T-helper 1 cell treated with Interleukin-12 subunit alpha and Interleukin-12 subunit beta and Interleukin-4 antibody, amounts not matched to agents 30 μg/mL and 1 μg/mL, for 36 hours (primary cell): ENCODE data around the gene CHCHD3.
"Not testable (repeated sequence)": the region's sequence is repeated elsewhere in the genome, so short reads cannot be mapped to it uniquely, and the experiment has no call there.

ENCODE experiments used
- H3K27ac Mint-ChIP-seq: one replicate; pipeline ENCODE4 v1.8.0; 2021; ENCODE audit warnings: mild to moderate bottlenecking, mixed read lengths
- H3K27me3 Mint-ChIP-seq: one replicate; pipeline ENCODE4 v1.8.0; 2021; ENCODE audit warnings: low read depth, mixed read lengths
- H3K36me3 Mint-ChIP-seq: one replicate; pipeline ENCODE4 v1.8.0; 2021; ENCODE audit warnings: low read depth, mixed read lengths
- H3K4me1 Mint-ChIP-seq: one replicate; pipeline ENCODE4 v1.8.0; 2021; ENCODE audit warnings: low read depth, mixed read lengths
- H3K4me3 Mint-ChIP-seq: one replicate; pipeline ENCODE4 v1.8.0; 2021; ENCODE audit warnings: mild to moderate bottlenecking, moderate library complexity, mixed read lengths
- H3K9me3 Mint-ChIP-seq: one replicate; pipeline ENCODE4 v1.8.0; 2021; ENCODE audit warnings: mixed read lengths

The CHCHD3 gene

DNA sequence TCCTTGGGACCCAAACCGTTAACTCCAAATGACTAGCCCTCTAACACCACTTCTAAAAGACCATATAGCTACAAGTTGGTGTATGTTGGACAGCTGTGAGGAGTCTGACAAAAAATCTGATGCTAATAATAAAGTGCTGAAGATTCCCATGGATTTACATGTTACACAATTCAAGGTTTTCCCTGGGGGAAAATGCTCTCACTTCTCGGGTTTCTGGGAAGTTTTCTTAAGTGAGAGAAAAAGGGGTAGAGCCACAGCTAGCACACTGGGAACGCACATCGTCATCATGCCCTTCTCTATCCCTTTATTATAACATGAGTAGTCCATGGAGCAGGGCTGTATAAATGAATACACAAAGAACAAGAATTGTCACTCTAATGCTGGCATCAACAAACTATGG lies 162.1 kb downstream of the CHCHD3 start:
- Mint-ChIP-seq H3K4me3 (no peak overlapping the region), H3K4me1 (no peaks in the 10 kb centered on the region), H3K27me3 (no peaks in the 10 kb centered on the region), H3K27ac (no peak overlapping the region), H3K9me3 (no peaks in the 10 kb centered on the region), H3K36me3 (no peaks in the 10 kb centered on the region)

DNA sequence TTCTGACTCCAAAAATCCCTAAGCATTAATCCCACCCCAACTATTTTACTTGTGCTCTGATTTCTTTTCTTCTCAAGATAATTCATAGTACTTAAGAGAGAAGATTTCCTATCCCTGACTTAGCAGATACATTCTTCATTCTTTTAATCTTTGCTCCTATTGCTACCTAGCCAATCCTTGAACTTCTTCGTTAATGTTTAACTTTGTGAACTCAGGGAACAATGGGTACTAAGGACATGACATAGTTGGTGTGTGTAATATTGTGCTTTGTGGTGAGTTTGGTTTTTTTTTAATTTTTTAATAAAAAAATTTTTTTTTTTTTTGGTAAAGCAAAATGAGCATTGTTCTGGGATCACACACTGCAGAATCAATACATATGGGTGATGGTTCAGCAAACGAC lies 166.2 kb downstream of the CHCHD3 start:
- no peaks in the 10 kb centered on the region for H3K27me3 Mint-ChIP-seq
- no peak overlapping the region for H3K27ac Mint-ChIP-seq
- no peaks in the 10 kb centered on the region for H3K9me3 Mint-ChIP-seq
- H3K36me3 Mint-ChIP-seq: peaks cover 6% of the 10 kb centered on the region
- H3K4me1 Mint-ChIP-seq: no peaks in the 10 kb centered on the region
- no peak overlapping the region for H3K4me3 Mint-ChIP-seq

DNA sequence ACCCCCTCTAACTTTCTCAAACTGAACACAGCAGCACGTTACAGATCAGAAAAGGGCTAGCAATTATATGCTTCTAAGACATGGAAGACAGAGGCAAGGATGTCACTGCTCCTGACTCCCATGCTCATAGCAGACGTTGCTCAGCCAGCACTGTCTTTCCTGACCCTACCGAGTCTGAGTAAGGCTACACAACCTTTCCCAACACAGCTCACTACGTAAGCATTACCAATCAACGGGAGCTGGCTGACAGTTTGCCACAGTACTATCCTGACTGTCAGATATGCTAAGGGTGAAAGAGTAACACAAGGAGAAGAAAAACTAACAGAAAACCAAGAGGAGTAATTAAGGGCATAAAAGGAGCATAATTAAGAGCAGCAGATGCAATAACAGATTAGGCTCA lies 171.2 kb downstream of the CHCHD3 start:
- no peaks in the 10 kb centered on the region for H3K4me1 Mint-ChIP-seq
- H3K9me3 Mint-ChIP-seq: no peaks in the 10 kb centered on the region
- H3K4me3 Mint-ChIP-seq: no peak overlapping the region
- no peaks in the 10 kb centered on the region for H3K27me3 Mint-ChIP-seq
- H3K27ac Mint-ChIP-seq: no peak overlapping the region
- peaks cover 6% of the 10 kb centered on the region for H3K36me3 Mint-ChIP-seq

DNA sequence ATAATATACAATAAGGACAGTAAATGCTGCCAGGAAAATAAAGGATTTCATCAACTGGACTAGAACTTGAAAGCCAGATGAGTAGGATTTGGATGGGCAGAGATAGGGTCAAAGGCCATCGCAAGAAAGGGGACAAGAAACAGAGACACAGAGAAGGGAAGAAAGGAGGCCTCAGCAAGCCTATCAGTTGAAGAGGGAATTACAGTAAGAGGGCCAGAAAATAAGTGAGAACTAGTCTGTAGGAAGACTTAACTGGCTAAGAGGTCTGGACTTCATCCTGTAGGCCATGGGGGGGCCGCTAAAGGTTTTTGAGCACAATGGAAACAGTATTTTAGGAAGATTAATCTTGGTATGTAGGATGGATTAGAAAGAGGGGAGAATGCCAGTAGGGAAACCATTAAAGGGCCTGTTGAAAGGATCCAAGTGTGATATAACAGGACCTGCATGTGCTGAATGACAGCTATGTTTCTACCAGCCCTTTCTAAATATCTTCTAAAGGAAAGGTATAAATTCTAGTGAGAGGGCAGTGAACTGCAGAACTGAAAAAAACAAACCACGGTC lies 174.4 kb downstream of the CHCHD3 start:
- Mint-ChIP-seq H3K36me3 (peaks cover 7% of the 10 kb centered on the region), H3K27me3 (no peaks in the 10 kb centered on the region), H3K4me1 (no peaks in the 10 kb centered on the region), H3K27ac (no peak overlapping the region), H3K9me3 (peaks cover 3% of the 10 kb centered on the region), H3K4me3 (no peak overlapping the region)

DNA sequence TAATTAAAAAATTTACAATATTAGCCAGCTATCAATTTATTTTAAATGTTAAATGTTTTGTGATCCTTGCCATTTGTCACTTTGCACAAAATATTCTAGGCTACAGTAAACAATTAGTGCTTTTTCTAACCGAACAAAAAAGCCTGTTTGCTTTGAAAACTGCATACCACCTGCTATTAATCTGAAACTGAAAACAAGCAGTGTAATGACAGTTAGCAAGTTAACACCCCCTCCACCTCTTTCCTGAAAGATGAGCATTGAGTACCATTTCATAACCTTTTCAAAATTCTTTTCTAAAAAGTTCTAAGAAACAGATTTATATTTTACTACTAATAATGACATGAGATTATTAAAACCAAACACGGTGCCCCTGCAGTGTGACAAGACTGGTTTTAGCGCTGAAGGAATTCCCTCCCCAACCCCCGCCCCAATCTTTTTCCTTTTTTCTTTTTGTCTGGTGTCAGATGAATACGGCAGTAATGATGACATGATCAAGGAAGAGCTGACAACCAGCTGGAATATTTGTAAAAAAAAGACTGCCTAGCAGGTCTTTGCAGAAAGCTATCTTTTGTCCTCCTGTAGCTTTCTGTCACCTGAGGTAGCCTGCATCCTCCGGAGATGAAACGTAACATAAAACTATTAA lies 175.6 kb downstream of the CHCHD3 start:
- no peaks in the 10 kb centered on the region for H3K4me1 Mint-ChIP-seq
- peaks cover 7% of the 10 kb centered on the region for H3K36me3 Mint-ChIP-seq
- H3K27ac Mint-ChIP-seq: no peak overlapping the region
- H3K27me3 Mint-ChIP-seq: no peaks in the 10 kb centered on the region
- no peak overlapping the region for H3K4me3 Mint-ChIP-seq
- H3K9me3 Mint-ChIP-seq: peaks cover 3% of the 10 kb centered on the region

DNA sequence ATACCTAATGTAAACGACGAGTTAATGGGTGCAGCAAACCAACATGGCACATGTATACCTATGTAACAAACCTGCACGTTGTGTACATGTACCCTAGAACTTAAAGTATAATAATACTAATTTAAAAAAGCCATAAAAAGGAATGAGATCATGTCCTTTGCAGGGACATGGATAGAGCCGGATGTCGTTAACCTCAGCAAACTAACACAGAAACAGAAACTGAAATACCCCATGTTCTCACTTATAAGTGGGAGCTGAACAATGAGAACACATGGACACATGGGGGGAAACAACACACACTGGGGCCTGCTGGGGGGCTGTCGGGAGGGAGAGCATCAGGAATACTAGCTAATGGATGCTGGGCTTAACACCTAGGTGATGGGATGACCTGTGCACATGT lies 176.8 kb downstream of the CHCHD3 start:
- H3K27me3 Mint-ChIP-seq, H3K27ac Mint-ChIP-seq, H3K4me3 Mint-ChIP-seq, H3K4me1 Mint-ChIP-seq, H3K9me3 Mint-ChIP-seq, H3K36me3 Mint-ChIP-seq: not testable (repeated sequence)

DNA sequence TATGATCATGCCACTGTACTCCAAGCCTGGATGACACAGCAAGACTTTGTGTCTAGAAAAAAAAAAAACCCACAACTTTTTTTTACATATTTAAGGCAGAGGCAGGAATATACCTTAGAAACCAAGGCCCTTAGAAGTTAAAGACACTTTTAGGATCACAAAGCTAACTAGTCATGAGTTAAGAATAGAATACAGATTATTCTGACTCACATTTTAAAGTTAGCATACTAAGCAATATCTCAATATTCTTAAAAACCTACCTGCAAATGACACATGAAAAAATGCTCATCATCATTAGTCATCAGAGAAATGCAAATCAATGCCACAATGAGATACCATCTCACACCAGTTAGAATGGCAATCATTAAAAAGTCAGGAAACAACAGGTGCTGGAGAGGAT lies 177.7 kb downstream of the CHCHD3 start:
- Mint-ChIP-seq H3K27ac (no peak overlapping the region), H3K9me3 (peaks cover 3% of the 10 kb centered on the region), H3K4me3 (no peak overlapping the region), H3K36me3 (peaks cover 7% of the 10 kb centered on the region), H3K27me3 (no peaks in the 10 kb centered on the region), H3K4me1 (no peaks in the 10 kb centered on the region)

DNA sequence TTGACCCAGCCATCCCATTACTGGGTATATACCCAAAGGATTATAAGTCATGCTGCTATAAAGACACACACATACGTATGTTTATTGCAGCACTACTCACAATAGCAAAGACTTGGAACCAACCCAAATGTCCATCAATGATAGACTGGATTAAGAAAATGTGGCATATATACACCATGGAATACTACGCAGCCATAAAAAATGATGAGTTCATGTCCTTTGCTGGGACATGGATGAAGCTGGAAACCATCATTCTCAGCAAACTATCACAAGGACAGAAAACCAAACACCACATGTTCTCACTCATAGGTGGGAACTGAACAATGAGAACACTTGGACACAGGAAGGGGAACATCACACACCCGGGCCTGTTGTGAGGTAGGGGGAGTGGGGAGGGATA lies 179.6 kb downstream of the CHCHD3 start:
- H3K4me3 Mint-ChIP-seq, H3K36me3 Mint-ChIP-seq, H3K27ac Mint-ChIP-seq, H3K9me3 Mint-ChIP-seq, H3K27me3 Mint-ChIP-seq, H3K4me1 Mint-ChIP-seq: not testable (repeated sequence)

DNA sequence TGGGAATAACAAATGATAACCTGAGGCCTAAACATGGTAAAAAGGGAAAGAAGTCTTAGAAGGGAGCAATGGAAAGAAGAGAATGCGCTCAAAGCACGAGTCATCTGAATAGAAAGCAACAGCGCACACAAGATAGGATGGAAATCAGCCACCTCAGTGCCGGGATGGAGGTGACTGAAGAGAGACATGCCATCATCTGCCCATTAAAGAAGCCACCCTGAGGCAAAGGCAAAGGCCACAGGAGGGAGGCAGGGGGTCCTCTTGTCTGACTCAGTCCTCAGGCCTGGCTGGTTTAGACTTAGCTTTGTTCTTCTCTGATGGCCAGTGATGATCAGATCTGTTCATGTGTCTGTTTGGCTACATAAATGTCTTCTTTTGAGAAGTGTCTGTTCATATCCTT lies 180.6 kb downstream of the CHCHD3 start:
- Mint-ChIP-seq H3K4me1 (no peaks in the 10 kb centered on the region), H3K4me3 (no peak overlapping the region), H3K27ac (no peak overlapping the region), H3K27me3 (no peaks in the 10 kb centered on the region), H3K36me3 (peaks cover 7% of the 10 kb centered on the region), H3K9me3 (peaks cover 3% of the 10 kb centered on the region)

DNA sequence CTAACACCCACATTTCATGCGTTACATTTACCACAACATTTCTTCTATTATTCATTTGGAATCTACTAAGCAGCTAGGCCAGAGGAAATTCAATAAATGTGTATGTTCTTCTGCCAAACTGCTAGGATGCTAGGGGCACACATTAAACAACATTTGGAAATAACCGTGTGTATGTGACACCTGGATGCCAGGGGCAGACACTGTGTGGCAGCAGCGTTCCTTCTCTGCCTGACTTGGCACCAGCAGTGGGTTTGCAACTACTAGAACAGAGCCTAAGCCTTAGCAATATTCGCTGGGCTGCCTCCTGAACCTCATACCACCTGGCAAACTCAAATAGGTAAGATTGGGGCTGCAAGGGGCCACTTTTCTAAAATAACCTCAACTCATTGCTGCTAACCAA lies 182.1 kb downstream of the CHCHD3 start:
- Mint-ChIP-seq H3K27me3 (no peaks in the 10 kb centered on the region), H3K27ac (no peak overlapping the region), H3K9me3 (peaks cover 7% of the 10 kb centered on the region), H3K4me1 (no peaks in the 10 kb centered on the region), H3K4me3 (no peak overlapping the region), H3K36me3 (peaks cover 8% of the 10 kb centered on the region)

DNA sequence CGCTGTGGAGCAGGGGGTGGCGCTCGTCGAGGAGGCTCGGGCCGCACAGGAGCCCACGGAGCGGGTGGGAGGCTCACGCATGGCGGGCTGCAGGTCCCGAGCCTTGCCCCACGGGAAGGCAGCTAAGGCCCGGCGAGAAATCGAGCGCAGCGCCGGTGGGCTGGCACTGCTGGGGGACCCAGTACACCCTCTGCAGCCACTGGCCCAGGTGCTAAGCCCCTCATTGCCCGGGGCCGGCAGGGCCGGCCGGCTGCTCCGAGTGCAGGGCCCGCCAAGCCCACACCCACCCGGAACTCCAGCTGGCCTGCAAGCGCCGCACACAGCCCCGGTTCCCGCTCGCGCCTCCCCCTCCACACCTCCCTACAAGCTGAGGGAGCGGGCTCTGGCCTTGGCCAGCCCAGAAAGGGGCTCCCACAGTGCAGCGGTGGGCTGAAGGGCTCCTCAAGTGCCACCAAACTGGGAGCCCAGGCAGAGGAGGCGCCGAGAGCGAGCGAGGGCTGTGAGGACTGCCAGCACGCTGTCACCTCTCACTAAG lies 183.2 kb downstream of the CHCHD3 start:
- H3K27ac Mint-ChIP-seq, H3K4me3 Mint-ChIP-seq, H3K4me1 Mint-ChIP-seq, H3K27me3 Mint-ChIP-seq, H3K36me3 Mint-ChIP-seq: not testable (repeated sequence)
- H3K9me3 Mint-ChIP-seq: peaks cover 12% of the 10 kb centered on the region

DNA sequence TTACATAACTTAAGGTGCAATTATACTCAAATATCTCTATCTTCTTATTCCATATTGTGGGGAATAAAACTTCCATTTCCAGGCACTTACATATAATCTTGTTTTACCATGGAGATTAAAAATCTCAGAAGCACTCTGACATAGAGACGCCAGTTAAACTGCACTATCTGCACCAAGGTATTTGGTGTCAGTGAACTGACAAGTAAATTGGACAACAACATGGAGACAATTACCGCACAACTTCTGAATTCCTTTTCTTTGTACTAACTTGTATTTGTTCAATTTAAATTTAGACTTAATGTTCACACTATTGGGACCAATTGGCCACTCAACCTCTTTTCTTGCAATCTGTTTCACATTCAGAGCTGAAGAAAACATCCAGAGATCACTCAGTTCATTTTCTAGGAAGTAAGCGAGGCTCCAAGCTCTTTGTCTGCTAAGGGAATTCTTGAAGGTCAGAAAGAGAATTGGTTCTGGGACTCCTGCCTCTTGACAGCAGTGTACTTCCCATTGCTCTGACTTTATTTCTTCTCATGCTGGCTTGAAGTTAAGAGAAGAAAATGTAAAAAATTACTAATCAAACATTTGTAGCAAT lies 184.7 kb downstream of the CHCHD3 start:
- Mint-ChIP-seq H3K4me1 (no peaks in the 10 kb centered on the region), H3K4me3 (no peak overlapping the region), H3K27me3 (no peaks in the 10 kb centered on the region), H3K9me3 (peaks cover 11% of the 10 kb centered on the region), H3K36me3 (peaks cover 3% of the 10 kb centered on the region), H3K27ac (no peak overlapping the region)

DNA sequence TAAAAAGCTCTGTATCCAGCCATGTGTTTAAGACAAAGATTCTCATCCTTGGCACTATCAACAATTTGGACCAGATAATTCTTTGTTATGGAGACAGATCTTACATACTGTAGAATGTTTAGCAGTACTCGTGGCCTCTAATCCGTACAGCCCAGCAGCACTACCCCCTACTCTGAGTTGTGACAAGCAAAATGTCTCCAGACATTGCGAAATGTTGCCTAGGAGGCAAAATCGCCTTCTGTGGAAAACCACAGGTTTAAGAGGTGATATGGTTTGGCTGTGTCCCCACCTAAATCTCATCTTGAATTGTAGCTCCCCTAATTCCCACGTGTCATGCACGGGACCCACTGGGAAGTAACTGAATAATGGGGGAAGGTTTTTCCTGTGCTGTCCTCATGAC lies 186.7 kb downstream of the CHCHD3 start:
- Mint-ChIP-seq H3K27me3 (no peaks in the 10 kb centered on the region), H3K4me3 (no peak overlapping the region), H3K4me1 (no peaks in the 10 kb centered on the region), H3K27ac (no peak overlapping the region), H3K36me3 (peaks cover 4% of the 10 kb centered on the region), H3K9me3 (peaks cover 15% of the 10 kb centered on the region)

DNA sequence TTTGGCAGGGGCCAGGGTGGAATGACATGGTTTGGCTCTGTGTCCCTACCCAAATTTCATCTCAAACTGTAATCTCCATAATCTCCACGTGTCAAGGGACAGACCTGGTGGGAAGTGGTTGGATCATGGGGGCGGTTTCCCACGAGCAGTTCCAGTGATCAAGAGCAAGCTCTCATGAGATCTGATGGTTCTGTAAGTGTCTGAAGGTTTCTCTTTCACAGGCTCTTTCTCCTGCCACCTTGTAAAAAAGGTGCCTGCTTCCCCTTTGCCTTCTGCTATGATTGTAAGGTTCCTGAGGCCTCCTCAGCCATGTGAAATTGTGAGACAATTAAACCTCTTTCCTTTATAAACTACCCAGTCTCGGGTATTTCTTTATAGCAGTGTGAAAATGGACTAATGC lies 188.3 kb downstream of the CHCHD3 start:
- no peaks in the 10 kb centered on the region for H3K27me3 Mint-ChIP-seq
- H3K4me1 Mint-ChIP-seq: no peaks in the 10 kb centered on the region
- peaks cover 4% of the 10 kb centered on the region for H3K36me3 Mint-ChIP-seq
- no peak overlapping the region for H3K4me3 Mint-ChIP-seq
- no peak overlapping the region for H3K27ac Mint-ChIP-seq
- H3K9me3 Mint-ChIP-seq: peaks cover 15% of the 10 kb centered on the region

DNA sequence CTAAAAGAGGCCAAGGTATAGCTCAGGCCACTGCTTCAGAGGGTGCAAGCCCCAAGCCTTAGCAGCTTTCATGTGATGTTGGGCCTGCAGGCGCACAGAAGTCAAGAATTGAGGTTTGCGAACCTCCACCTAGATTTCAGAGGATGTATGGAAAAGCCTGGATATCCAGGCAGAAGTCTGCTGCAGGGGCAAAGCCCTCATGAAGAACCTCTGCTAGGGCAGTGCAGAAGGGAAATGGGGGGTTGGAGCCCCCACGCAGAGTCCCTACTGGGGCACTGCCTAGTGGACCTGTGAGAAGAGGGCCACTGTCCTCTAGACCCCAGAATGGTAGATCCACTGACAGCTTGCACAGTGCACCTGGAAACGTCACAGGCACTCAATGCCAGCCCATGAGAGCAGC lies 189.1 kb downstream of the CHCHD3 start:
- H3K4me1 Mint-ChIP-seq, H3K27me3 Mint-ChIP-seq, H3K36me3 Mint-ChIP-seq, H3K4me3 Mint-ChIP-seq, H3K27ac Mint-ChIP-seq: not testable (repeated sequence)
- H3K9me3 Mint-ChIP-seq: peaks cover 15% of the 10 kb centered on the region
